Measurements from ENCODE around the gene MOAP1.
"Not testable (repeated sequence)": the region's sequence is repeated elsewhere in the genome, so short reads cannot be mapped to it uniquely, and the experiment has no call there.

Gene MOAP1

GRCh38 chr14:93185349-93185720 lies 638 bp upstream of the MOAP1 start:
- DNase-seq (ENCODE audit: low spot score) = no peak

- DNase-seq (ENCODE audit: low spot score) = no peak
These were observed 940 bp downstream of the MOAP1 start for GRCh38 chr14:93183596-93184317.

- no peak for DNase-seq (ENCODE audit: low spot score)
These were observed 9.2 kb downstream of the MOAP1 start for GRCh38 chr14:93175492-93175891.

- DNase-seq (ENCODE audit: low spot score) = not testable (repeated sequence)
These were observed 10.0 kb downstream of the MOAP1 start for GRCh38 chr14:93174731-93175130.

- no peak for DNase-seq (ENCODE audit: low spot score)
These were observed 10.7 kb downstream of the MOAP1 start for GRCh38 chr14:93173943-93174395.

GRCh38 chr14:93171376-93171775 lies 13.3 kb downstream of the MOAP1 start:
- no peak for DNase-seq (ENCODE audit: low spot score)

- not testable (repeated sequence) for DNase-seq (ENCODE audit: low spot score)
These were observed 14.6 kb downstream of the MOAP1 start for GRCh38 chr14:93170141-93170540.

GRCh38 chr14:93169619-93170018 lies 15.1 kb downstream of the MOAP1 start:
- DNase-seq (ENCODE audit: low spot score) = not testable (repeated sequence)

GRCh38 chr14:93168610-93169009 lies 16.1 kb downstream of the MOAP1 start:
- not testable (repeated sequence) for DNase-seq (ENCODE audit: low spot score)

- not testable (repeated sequence) for DNase-seq (ENCODE audit: low spot score)
These were observed 19.1 kb downstream of the MOAP1 start for GRCh38 chr14:93165271-93166265.

- DNase-seq (ENCODE audit: low spot score) = no peak
These were observed 21.1 kb downstream of the MOAP1 start for GRCh38 chr14:93163564-93163963.

- DNase-seq (ENCODE audit: low spot score) = no peak
These were observed 23.2 kb downstream of the MOAP1 start for GRCh38 chr14:93161411-93161940.

- DNase-seq (ENCODE audit: low spot score) = peak; percentile 37
These were observed 24.3 kb downstream of the MOAP1 start for GRCh38 chr14:93160353-93160801.

GRCh38 chr14:93159625-93160352 lies 24.9 kb downstream of the MOAP1 start:
- DNase-seq (ENCODE audit: low spot score) = not testable (repeated sequence)

- DNase-seq (ENCODE audit: low spot score) = not testable (repeated sequence)
These were observed 26.3 kb downstream of the MOAP1 start for GRCh38 chr14:93158349-93158748.

GRCh38 chr14:93156693-93157369 lies 27.9 kb downstream of the MOAP1 start:
- no peak for DNase-seq (ENCODE audit: low spot score)

- no peak for DNase-seq (ENCODE audit: low spot score)
These were observed 29.0 kb downstream of the MOAP1 start for GRCh38 chr14:93155667-93156066.

- no peak for DNase-seq (ENCODE audit: low spot score)
These were observed 31.6 kb downstream of the MOAP1 start for GRCh38 chr14:93153121-93153520.

GRCh38 chr14:93150227-93151208 lies 34.2 kb downstream of the MOAP1 start:
- DNase-seq (ENCODE audit: low spot score) = no peak

- DNase-seq (ENCODE audit: low spot score) = no peak
These were observed 35.7 kb downstream of the MOAP1 start for GRCh38 chr14:93148979-93149378.
